K562 (cell line): ENCODE results near the gene LRP1. TPM values are rescaled to one million over a fixed set of nuclear protein-coding genes. Genes with fewer than 3 reads are reported as not detected.

Experiments used
- ATAC-seq: fragments of 200-7000 bp; cut with Tn5 transposase; 3 replicates; pipeline ENCODE4 v1.9.1; 2020; ENCODE audit warnings: moderate library complexity
- BruUV-seq: library from RNA; stranded (reverse); fragments of 400-500 nt; replicated peaks from 2 replicates; lab custom pipeline; 2021; lab: Mats Ljungman, UMichigan
- CTCF ChIA-PET: fragments of 300-600 bp; formaldehyde crosslinking; extraction: SDS; loops from one replicate; lab custom pipeline; 2021; ENCODE audit warnings: low intra/inter-chr PET ratio; lab: Yijun Ruan, JAX
- POLR2A ChIA-PET: fragments of 300-600, 350-650 bp; sonication (Branson Sonifier 250); formaldehyde crosslinking; extraction: SDS; loops from one replicate; lab custom pipeline; 2021; ENCODE audit warnings: antibody characterized with exemption, inconsistent platforms; lab: Yijun Ruan, JAX
- DNase-seq, 4 experiments: peaks; one replicate each; pipeline versions ENCODE4 v3.0.0 to v3.0.0-alpha.2; 2011 to 2018; ENCODE audit warnings: low spot score in 3 of 4, mixed read lengths in 3 of 4; ENCODE audit errors: extremely low read depth in 1 of 4
- FAIRE-seq: peaks from 2 replicates; lab custom pipeline; 2011; peaks lifted over from hg19 to GRCh38; lab: Jason Lieb, UNC
- H2AFZ ChIP-seq: 2 replicates; pipeline ENCODE4 v1.6.0; 2011; ENCODE audit warnings: low read depth, low read length, control low read depth, inconsistent platforms
- H3K27ac ChIP-seq: fragments of 200-600 bp; 3 replicates; pipeline ENCODE4 v1.8.0; 2011; ENCODE audit warnings: low read depth, mild to moderate bottlenecking, control low read depth, inconsistent platforms, low read length, moderate library complexity, mixed read lengths; ENCODE audit errors: extremely low read depth
- H3K27me3 ChIP-seq, 2 experiments: fragments of 300-600 bp in 1 of 2; 2 replicates in 1 of 2; 3 replicates in 1 of 2; pipeline versions ENCODE4 v1.6.0 to v1.8.0; 2011; ENCODE audit warnings: inconsistent platforms in 2 of 2, low read length in 2 of 2, mild to moderate bottlenecking in 1 of 2, mixed read lengths in 1 of 2, moderate library complexity in 1 of 2; ENCODE audit not compliant: control insufficient read depth in 2 of 2, insufficient read depth in 2 of 2
- H3K36me3 ChIP-seq: fragments of 300-600 bp; 3 replicates; pipeline ENCODE4 v1.8.0; 2011; ENCODE audit warnings: mild to moderate bottlenecking, low read length, inconsistent platforms; ENCODE audit not compliant: control insufficient read depth, insufficient read depth
- H3K4me1 ChIP-seq, 2 experiments: fragments of 200-600 bp in 1 of 2; replicated peaks in 1 of 2; 2 replicates in 1 of 2; 3 replicates in 1 of 2; pipeline versions ENCODE4 v1.5.1 to v1.8.0; 2011; ENCODE audit warnings: inconsistent platforms in 2 of 2, low read length in 2 of 2, mild to moderate bottlenecking in 1 of 2, mixed read lengths in 1 of 2, moderate library complexity in 1 of 2; ENCODE audit not compliant: control insufficient read depth in 2 of 2, insufficient read depth in 2 of 2
- H3K4me2 ChIP-seq: 2 replicates; pipeline ENCODE4 v1.6.1; 2011; ENCODE audit warnings: low read length, control low read depth, inconsistent platforms, mixed read lengths; ENCODE audit not compliant: insufficient read depth
- H3K4me3 ChIP-seq: fragments of 200-600 bp; sonication (generic), shearing (Covaris generic); 2 replicates; pipeline ENCODE4 v1.5.1; 2016; ENCODE audit warnings: control low read depth, inconsistent platforms
- H3K79me2 ChIP-seq: fragments of 200-600 bp; 3 replicates; pipeline ENCODE4 v1.8.0; 2011; ENCODE audit warnings: low read length, inconsistent platforms; ENCODE audit not compliant: control insufficient read depth, insufficient read depth
- H3K9ac ChIP-seq, 2 experiments: 2 replicates each; pipeline versions ENCODE4 v1.6.0 to v1.6.1; 2011; ENCODE audit warnings: low read depth in 2 of 2, low read length in 2 of 2, control low read depth in 1 of 2, inconsistent platforms in 1 of 2, mild to moderate bottlenecking in 1 of 2, mixed read lengths in 1 of 2; ENCODE audit not compliant: insufficient read depth in 1 of 2
- H3K9me1 ChIP-seq: one replicate; pipeline ENCODE4 v1.6.0; 2011; ENCODE audit warnings: inconsistent platforms, mild to moderate bottlenecking, low read length, moderate library complexity; ENCODE audit not compliant: control insufficient read depth, insufficient read depth
- H3K9me3 ChIP-seq: replicated peaks from 2 replicates; pipeline ENCODE4 v1.5.1; 2011; ENCODE audit warnings: low read depth, low read length, inconsistent platforms; ENCODE audit not compliant: control insufficient read depth, insufficient read depth
- H4K20me1 ChIP-seq: replicated peaks from 2 replicates; pipeline ENCODE4 v1.6.1; 2011; ENCODE audit warnings: low read length, inconsistent platforms, mixed read lengths; ENCODE audit not compliant: control insufficient read depth, insufficient read depth
- BCOR ChIP-seq: fragments of 450-650 bp; IDR thresholded peaks from 2 replicates; pipeline ENCODE4 v1.6.1; 2016
- FOXM1 ChIP-seq, 2 experiments: fragments of 450-650 bp in 1 of 2; sonication (generic) in 1 of 2; formaldehyde crosslinking in 1 of 2; IDR thresholded peaks; 2 replicates each; pipeline versions ENCODE4 v1.6.1 to v1.9.0; 2017 to 2022; ENCODE audit warnings: low read depth in 2 of 2, mild to moderate bottlenecking in 2 of 2, missing genetic modification reagents in 1 of 2, moderate library complexity in 1 of 2
- KAT7 ChIP-seq: sonication (generic); formaldehyde crosslinking; IDR thresholded peaks from 2 replicates; pipeline ENCODE4 v1.8.0; 2022; ENCODE audit warnings: missing genetic modification reagents, mild to moderate bottlenecking, borderline replicate concordance
- PCBP1 ChIP-seq: fragments of 200-400 bp; formaldehyde crosslinking; IDR thresholded peaks from 2 replicates; pipeline ENCODE4 v1.6.1; 2018; ENCODE audit warnings: mild to moderate bottlenecking, low read depth, low read length; ENCODE audit not compliant: poor library complexity, severe bottlenecking
- TARDBP ChIP-seq: fragments of 450-650 bp; IDR thresholded peaks from 2 replicates; pipeline ENCODE4 v1.6.1; 2016
- TBP ChIP-seq: optimal IDR thresholded peaks from 2 replicates; pipeline ENCODE3; 2011; ENCODE audit warnings: low read depth, low read length, improper control_type of control experiment
- ZKSCAN1 ChIP-seq: fragments of 150-350 bp; IDR thresholded peaks from 2 replicates; pipeline ENCODE4 v1.6.1; 2016; ENCODE audit warnings: low read depth, low read length
- ZNF121 ChIP-seq: sonication (generic); formaldehyde crosslinking; conservative IDR thresholded peaks from 2 replicates; pipeline ENCODE4 v1.8.0; 2022; ENCODE audit warnings: missing genetic modification reagents
- ZNF589 ChIP-seq: fragments of 200-800 bp; sonication (Bioruptor generic); IDR thresholded peaks from 2 replicates; pipeline ENCODE4 v1.6.1; 2016; ENCODE audit warnings: low read depth, missing genetic modification characterization, missing compliant biosample characterization
- ZNF785 ChIP-seq: fragments of 250-450 bp; sonication (Bioruptor Pico); IDR thresholded peaks from 2 replicates; pipeline ENCODE4 v1.4.0; 2020; ENCODE audit warnings: mild to moderate bottlenecking
- WGBS: fragments of 100-300 bp; shearing (Covaris generic); methylation state at CpG from one replicate; pipeline ENCODE4 v1.1.6; 2016; ENCODE audit warnings: low coverage, mixed read lengths; ENCODE audit not compliant: insufficient coverage; ENCODE audit errors: missing lambda C conversion rate; 5-methylcytosine and 5-hydroxymethylcytosine counted together
- in situ Hi-C: fragments of 300-500 bp; cut with MboI; formaldehyde crosslinking; loops from 4 replicates; pipeline ENCODE4 v1.15.0; 2018; ENCODE audit warnings: inconsistent platforms, mixed read lengths
- intact Hi-C: fragments of 100-400 bp; cut with micrococcal nuclease; formaldehyde crosslinking; loops from 2 replicates; pipeline ENCODE4 v1.14.2; 2022
- polyA plus RNA-seq, 8 experiments: library from polyadenylated mRNA; depleted of rRNA in 4 of 8; stranded (reverse) in 5 of 8; unstranded in 3 of 8; fragments of >200 nt; fragmentation: Nextera tagmentation in 2 of 8; fragmentation: Illumina TruSeq in 1 of 8; extraction: Ambion mirVana in 2 of 8; extraction: Trizol in 1 of 8; gene quantifications; 2 replicates each; pipeline versions ENCODE4 v1.2.1 to v1.2.3, GENCODE V29; 2011 to 2014; ENCODE audit warnings: inconsistent platforms in 1 of 8, missing spikeins in 1 of 8
- total RNA-seq, 7 experiments: library from RNA; depleted of rRNA in 6 of 7; stranded (reverse); fragments of >200 nt in 6 of 7; fragmentation: Illumina TruSeq in 2 of 7; extraction: Trizol in 2 of 7; gene quantifications; 2 replicates each; pipeline versions ENCODE4 v1.2.1 to v1.2.3, GENCODE V29; 2011 to 2021; ENCODE audit warnings: low replicate concordance in 1 of 7
- TF ChIP-seq, protein P1 (sequence below), 3 experiments: IDR thresholded peaks in 2 of 3; conservative IDR thresholded peaks in 1 of 3; 2 replicates each; pipeline ENCODE4 v1.5.1; 2011 to 2012; ENCODE audit warnings: low read length in 3 of 3, mild to moderate bottlenecking in 3 of 3, control low read depth in 2 of 3, improper control_type of control experiment in 1 of 3, inconsistent platforms in 1 of 3, low read depth in 1 of 3, mixed read lengths in 1 of 3, moderate library complexity in 1 of 3; ENCODE audit not compliant: insufficient read depth in 2 of 3
- TF ChIP-seq, protein P2 (sequence below): fragments of 450-650 bp; IDR thresholded peaks from 2 replicates; pipeline ENCODE4 v1.7.1; 2018; ENCODE audit warnings: mild to moderate bottlenecking, low read depth; ENCODE audit not compliant: partially characterized antibody
- TF ChIP-seq, protein P3 (sequence below): IDR thresholded peaks from 2 replicates; pipeline ENCODE4 v1.6.1; 2016; ENCODE audit warnings: missing genetic modification characterization, missing compliant biosample characterization
- TF ChIP-seq, protein P4 (sequence below): sonication (generic); formaldehyde crosslinking; IDR thresholded peaks from 2 replicates; pipeline ENCODE4 v1.9.0; 2022; ENCODE audit warnings: mild to moderate bottlenecking, missing genetic modification reagents

LRP1 gene
- total and polyA plus RNA-seq, 9 of the 15 experiments (the other 6 are each of a cell fraction or from before 2014, with no cell fraction given), result 0.04 to 0.64 (median 0.19) TPM; not detected in 2

DNA sequence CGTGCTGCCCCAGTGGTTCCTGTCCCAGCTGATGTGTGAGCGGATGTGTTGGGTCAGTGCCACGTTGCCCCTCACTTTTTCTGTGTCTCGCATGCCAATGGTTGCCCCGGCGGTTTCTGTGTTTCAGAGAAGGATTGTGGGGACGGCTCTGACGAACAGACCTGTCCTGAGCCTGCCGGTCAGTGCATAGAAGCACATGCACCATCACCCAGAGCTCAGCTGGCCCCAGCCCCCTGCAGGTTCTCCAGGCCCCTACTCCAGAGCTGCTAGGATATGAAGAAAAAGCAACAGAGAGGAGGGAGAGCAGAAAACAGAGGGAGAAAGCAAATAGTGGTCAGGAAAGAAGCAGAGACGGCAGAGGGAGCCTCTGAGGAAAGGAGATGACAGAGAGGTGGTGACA is 39.8 kb downstream of the LRP1 start:
- Histone ChIP-seq H3K36me3 (no peaks in the 10 kb centered on the region), H2AFZ (no peak overlapping the region), H3K9me1 (no peaks in the 10 kb centered on the region), H3K4me1 (peaks cover 0 to 20% of the 10 kb centered on the region in 2 experiments; a peak in 2 of 5 replicates), H3K27me3 (peaks cover 5 to 53% of the 10 kb centered on the region in 2 experiments; a peak in 4 of 5 replicates), H3K27ac (no peak overlapping the region), H3K9ac (0 out of 4 replicates have a peak overlapping the region, but pooled peaks of 1 of the 2 experiments have one; percentile 38), H3K4me2 (no peak overlapping the region), H3K9me3 (no peaks in the 10 kb centered on the region), H4K20me1 (peaks cover 7% of the 10 kb centered on the region; the same call in 1 of the 2 replicates), H3K79me2 (no peaks in the 10 kb centered on the region), H3K4me3 (no peak overlapping the region)
- intact Hi-C loops, result no loop called here
- ChIA-PET CTCF (no interaction called here), POLR2A (interaction anchor here (0.6 to 1.2 kb wide), 4 partner anchors 8 to 284 kb away, joined by 3 to 4 read pairs (median 3); no protein-coding TSS in a partner anchor)
- 10% methylated on average over 10 of the region's 10 CpGs for WGBS
- in situ Hi-C loops, result no loop called here
- FAIRE-seq (no peak), DNase-seq (peak in 1 of 4 experiments; percentile 28), ATAC-seq (peak; percentile 72)
- no TSS peak for BruUV-seq
- TF ChIP-seq, protein P1, sequence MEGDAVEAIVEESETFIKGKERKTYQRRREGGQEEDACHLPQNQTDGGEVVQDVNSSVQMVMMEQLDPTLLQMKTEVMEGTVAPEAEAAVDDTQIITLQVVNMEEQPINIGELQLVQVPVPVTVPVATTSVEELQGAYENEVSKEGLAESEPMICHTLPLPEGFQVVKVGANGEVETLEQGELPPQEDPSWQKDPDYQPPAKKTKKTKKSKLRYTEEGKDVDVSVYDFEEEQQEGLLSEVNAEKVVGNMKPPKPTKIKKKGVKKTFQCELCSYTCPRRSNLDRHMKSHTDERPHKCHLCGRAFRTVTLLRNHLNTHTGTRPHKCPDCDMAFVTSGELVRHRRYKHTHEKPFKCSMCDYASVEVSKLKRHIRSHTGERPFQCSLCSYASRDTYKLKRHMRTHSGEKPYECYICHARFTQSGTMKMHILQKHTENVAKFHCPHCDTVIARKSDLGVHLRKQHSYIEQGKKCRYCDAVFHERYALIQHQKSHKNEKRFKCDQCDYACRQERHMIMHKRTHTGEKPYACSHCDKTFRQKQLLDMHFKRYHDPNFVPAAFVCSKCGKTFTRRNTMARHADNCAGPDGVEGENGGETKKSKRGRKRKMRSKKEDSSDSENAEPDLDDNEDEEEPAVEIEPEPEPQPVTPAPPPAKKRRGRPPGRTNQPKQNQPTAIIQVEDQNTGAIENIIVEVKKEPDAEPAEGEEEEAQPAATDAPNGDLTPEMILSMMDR (IDR thresholded peaks at IDR 0.05 in 2 of 3, conservative IDR thresholded peaks at IDR 0.05 in 1 of 3; ENCODE audit: insufficient read depth in 2 of 3, low read depth in 1 of 3, low read length in 3 of 3), result peak; percentile 10 to 39 (median 18); a peak in 2 of 6 replicates
- TF ChIP-seq ZNF121 (CRISPR knock-in tag) (no peak), ZNF589 (no peak), FOXM1 (IDR thresholded peaks at IDR 0.05; ENCODE audit: low read depth) (no peak), FOXM1 (CRISPR knock-in tag; IDR thresholded peaks at IDR 0.05; ENCODE audit: low read depth) (no peak), PCBP1 (no peak), TARDBP (no peak), TBP (no peak), BCOR (no peak), KAT7 (CRISPR knock-in tag) (no peak), ZNF785 (no peak), ZKSCAN1 (no peak)
- TF ChIP-seq, protein P2, sequence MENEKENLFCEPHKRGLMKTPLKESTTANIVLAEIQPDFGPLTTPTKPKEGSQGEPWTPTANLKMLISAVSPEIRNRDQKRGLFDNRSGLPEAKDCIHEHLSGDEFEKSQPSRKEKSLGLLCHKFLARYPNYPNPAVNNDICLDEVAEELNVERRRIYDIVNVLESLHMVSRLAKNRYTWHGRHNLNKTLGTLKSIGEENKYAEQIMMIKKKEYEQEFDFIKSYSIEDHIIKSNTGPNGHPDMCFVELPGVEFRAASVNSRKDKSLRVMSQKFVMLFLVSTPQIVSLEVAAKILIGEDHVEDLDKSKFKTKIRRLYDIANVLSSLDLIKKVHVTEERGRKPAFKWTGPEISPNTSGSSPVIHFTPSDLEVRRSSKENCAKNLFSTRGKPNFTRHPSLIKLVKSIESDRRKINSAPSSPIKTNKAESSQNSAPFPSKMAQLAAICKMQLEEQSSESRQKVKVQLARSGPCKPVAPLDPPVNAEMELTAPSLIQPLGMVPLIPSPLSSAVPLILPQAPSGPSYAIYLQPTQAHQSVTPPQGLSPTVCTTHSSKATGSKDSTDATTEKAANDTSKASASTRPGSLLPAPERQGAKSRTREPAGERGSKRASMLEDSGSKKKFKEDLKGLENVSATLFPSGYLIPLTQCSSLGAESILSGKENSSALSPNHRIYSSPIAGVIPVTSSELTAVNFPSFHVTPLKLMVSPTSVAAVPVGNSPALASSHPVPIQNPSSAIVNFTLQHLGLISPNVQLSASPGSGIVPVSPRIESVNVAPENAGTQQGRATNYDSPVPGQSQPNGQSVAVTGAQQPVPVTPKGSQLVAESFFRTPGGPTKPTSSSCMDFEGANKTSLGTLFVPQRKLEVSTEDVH, result no peak
- TF ChIP-seq, protein P3, sequence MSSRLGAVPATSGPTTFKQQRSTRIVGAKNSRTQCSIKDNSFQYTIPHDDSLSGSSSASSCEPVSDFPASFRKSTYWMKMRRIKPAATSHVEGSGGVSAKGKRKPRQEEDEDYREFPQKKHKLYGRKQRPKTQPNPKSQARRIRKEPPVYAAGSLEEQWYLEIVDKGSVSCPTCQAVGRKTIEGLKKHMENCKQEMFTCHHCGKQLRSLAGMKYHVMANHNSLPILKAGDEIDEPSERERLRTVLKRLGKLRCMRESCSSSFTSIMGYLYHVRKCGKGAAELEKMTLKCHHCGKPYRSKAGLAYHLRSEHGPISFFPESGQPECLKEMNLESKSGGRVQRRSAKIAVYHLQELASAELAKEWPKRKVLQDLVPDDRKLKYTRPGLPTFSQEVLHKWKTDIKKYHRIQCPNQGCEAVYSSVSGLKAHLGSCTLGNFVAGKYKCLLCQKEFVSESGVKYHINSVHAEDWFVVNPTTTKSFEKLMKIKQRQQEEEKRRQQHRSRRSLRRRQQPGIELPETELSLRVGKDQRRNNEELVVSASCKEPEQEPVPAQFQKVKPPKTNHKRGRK (tag), result no peak
- TF ChIP-seq, protein P4, sequence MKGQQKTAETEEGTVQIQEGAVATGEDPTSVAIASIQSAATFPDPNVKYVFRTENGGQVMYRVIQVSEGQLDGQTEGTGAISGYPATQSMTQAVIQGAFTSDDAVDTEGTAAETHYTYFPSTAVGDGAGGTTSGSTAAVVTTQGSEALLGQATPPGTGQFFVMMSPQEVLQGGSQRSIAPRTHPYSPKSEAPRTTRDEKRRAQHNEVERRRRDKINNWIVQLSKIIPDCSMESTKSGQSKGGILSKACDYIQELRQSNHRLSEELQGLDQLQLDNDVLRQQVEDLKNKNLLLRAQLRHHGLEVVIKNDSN, result 0 out of 2 replicates have a peak, but pooled peaks have one; percentile 20
